DMS 273 treated with DMSO at 0.1 percent for 48 hours (cell line): ENCODE data around the gene TMPRSS13.
"Not testable (repeated sequence)": the region's sequence is repeated elsewhere in the genome, so short reads cannot be mapped to it uniquely, and the experiment has no call there.

ENCODE experiments used
- DNase-seq: peaks from one replicate; lab custom pipeline; 2025; lab: John Stamatoyannopoulos, UW

TMPRSS13 gene

GRCh38 chr11:117929142-117929915 lies at the start of gene TMPRSS13:
TMPRSS13 (minus strand) TSS chr11:117929402; CDS start chr11:117929307, 95 bp downstream.
- DNase-seq: no peak

- no peak for DNase-seq
These were observed 49.8 kb upstream of the TMPRSS13 start for GRCh38 chr11:117978991-117979390.

GRCh38 chr11:117978291-117978910 lies 49.2 kb upstream of the TMPRSS13 start:
- DNase-seq: not testable (repeated sequence)

GRCh38 chr11:117977612-117978264 lies 48.5 kb upstream of the TMPRSS13 start:
- not testable (repeated sequence) for DNase-seq

GRCh38 chr11:117977029-117977428 lies 47.8 kb upstream of the TMPRSS13 start:
- no peak for DNase-seq

GRCh38 chr11:117976445-117976844 lies 47.2 kb upstream of the TMPRSS13 start:
- no peak for DNase-seq

- no peak for DNase-seq
These were observed 44.3 kb upstream of the TMPRSS13 start for GRCh38 chr11:117973503-117973860.

GRCh38 chr11:117972629-117973502 lies 43.7 kb upstream of the TMPRSS13 start:
- DNase-seq: no peak

GRCh38 chr11:117972044-117972443 lies 42.8 kb upstream of the TMPRSS13 start:
- DNase-seq: no peak

GRCh38 chr11:117970400-117971024 lies 41.3 kb upstream of the TMPRSS13 start:
- no peak for DNase-seq

- no peak for DNase-seq
These were observed 40.2 kb upstream of the TMPRSS13 start for GRCh38 chr11:117969160-117969991.

GRCh38 chr11:117966908-117967307 lies 37.7 kb upstream of the TMPRSS13 start:
- DNase-seq: no peak

- no peak for DNase-seq
These were observed 33.6 kb upstream of the TMPRSS13 start for GRCh38 chr11:117962826-117963225.

GRCh38 chr11:117961896-117962295 lies 32.7 kb upstream of the TMPRSS13 start:
- no peak for DNase-seq

- DNase-seq: no peak
These were observed 31.2 kb upstream of the TMPRSS13 start for GRCh38 chr11:117960406-117960805.

- no peak for DNase-seq
These were observed 30.4 kb upstream of the TMPRSS13 start for GRCh38 chr11:117959438-117960149.

GRCh38 chr11:117958949-117959348 lies 29.7 kb upstream of the TMPRSS13 start:
- no peak for DNase-seq

- DNase-seq: no peak
These were observed 23.9 kb upstream of the TMPRSS13 start for GRCh38 chr11:117953024-117953671.
